B cell (primary cell): ENCODE data around the gene TBX1. TPM values are rescaled to one million over a fixed set of nuclear protein-coding genes. Genes with fewer than 3 reads are reported as not detected.

ENCODE experiments used
- ATAC-seq: fragments of 200-7000 bp; cut with Tn5 transposase; one replicate; pipeline ENCODE4 v1.10.0; 2021; ENCODE audit warnings: low read depth, mild to moderate bottlenecking, moderate number of reproducible peaks, moderate library complexity
- CTCF ChIA-PET: fragments of 350-600 bp; sonication (Branson Sonifier 250); formaldehyde crosslinking; loops from one replicate; lab custom pipeline; 2021; ENCODE audit warnings: antibody characterized with exemption, inconsistent platforms; lab: Charles Lee
- POLR2A ChIA-PET: fragments of 350-600 bp; sonication (Branson Sonifier 250); formaldehyde crosslinking; loops from one replicate; lab custom pipeline; 2021; ENCODE audit warnings: antibody characterized with exemption; lab: Charles Lee
- DNase-seq: peaks from one replicate; pipeline ENCODE4 v3.0.0; 2013
- H2AFZ ChIP-seq: 2 replicates; pipeline ENCODE4 v1.6.1; 2012; ENCODE audit warnings: mild to moderate bottlenecking, low read depth, low read length; ENCODE audit not compliant: insufficient read depth, poor library complexity, severe bottlenecking
- H3K27ac ChIP-seq, 2 donors: 1 replicate in 1 of 2; 2 replicates in 1 of 2; pipeline ENCODE4 v1.5.1; 2012 to 2013; ENCODE audit warnings: low read length in 2 of 2, mild to moderate bottlenecking in 2 of 2, moderate library complexity in 1 of 2
- H3K27me3 ChIP-seq, 4 experiments: fragments of 200-600 bp in 1 of 4; sonication (generic) in 1 of 4; replicated peaks in 1 of 4; 1 replicate in 2 of 4; 2 replicates in 2 of 4; pipeline versions ENCODE4 v1.6.1 to v1.7.0; 2013 to 2016; ENCODE audit warnings: low read length in 3 of 4, mild to moderate bottlenecking in 2 of 4, mixed read lengths in 1 of 4, moderate library complexity in 1 of 4; ENCODE audit not compliant: insufficient read depth in 4 of 4, control insufficient read depth in 3 of 4; ENCODE audit errors: control extremely low read depth in 1 of 4
- H3K36me3 ChIP-seq, 2 experiments: replicated peaks in 1 of 2; 1 replicate in 1 of 2; 2 replicates in 1 of 2; pipeline versions ENCODE4 v1.6.1 to v1.7.1; 2013; ENCODE audit warnings: low read length in 1 of 2; ENCODE audit not compliant: insufficient read depth in 2 of 2, control insufficient read depth in 1 of 2; ENCODE audit errors: control extremely low read depth in 1 of 2, extremely low read depth in 1 of 2
- H3K4me1 ChIP-seq, 2 donors: fragments of 200-600 bp in 1 of 2; sonication (generic) in 1 of 2; 1 replicate in 1 of 2; 2 replicates in 1 of 2; pipeline versions ENCODE4 v1.5.1 to v1.6.1; 2013 to 2017; ENCODE audit warnings: low read length in 2 of 2; ENCODE audit not compliant: control insufficient read depth in 2 of 2, insufficient read depth in 2 of 2
- H3K4me2 ChIP-seq: replicated peaks from 2 replicates; pipeline ENCODE3; 2012; ENCODE audit warnings: mild to moderate bottlenecking, low read depth, low read length; ENCODE audit not compliant: poor library complexity, severe bottlenecking
- H3K4me3 ChIP-seq, 5 experiments: fragments of 200-600 bp in 1 of 5; sonication (generic) in 1 of 5; 1 replicate in 3 of 5; 2 replicates in 2 of 5; pipeline versions ENCODE4 v1.5.1 to v1.7.0; 2011 to 2016; ENCODE audit warnings: low read length in 4 of 5, mild to moderate bottlenecking in 4 of 5, low read depth in 2 of 5, control low read depth in 1 of 5, moderate library complexity in 1 of 5; ENCODE audit not compliant: insufficient read depth in 1 of 5; ENCODE audit errors: control extremely low read depth in 1 of 5, extremely low read depth in 1 of 5
- H3K79me2 ChIP-seq: fragments of 200-600 bp; sonication (generic); one replicate; pipeline ENCODE4 v1.6.0; 2016; ENCODE audit warnings: low read length; ENCODE audit not compliant: control insufficient read depth, insufficient read depth
- H3K9ac ChIP-seq: fragments of 200-600 bp; sonication (generic); 2 replicates; pipeline ENCODE4 v1.6.1; 2017; ENCODE audit warnings: mild to moderate bottlenecking, low read length, moderate library complexity
- H3K9me3 ChIP-seq, 3 donors: one replicate each; pipeline versions ENCODE4 v1.6.1 to v1.7.1; 2013; ENCODE audit warnings: low read length in 2 of 3; ENCODE audit not compliant: control insufficient read depth in 2 of 3, insufficient read depth in 1 of 3; ENCODE audit errors: control extremely low read depth in 1 of 3
- H4K20me1 ChIP-seq: 2 replicates; pipeline ENCODE4 v1.6.0; 2012; ENCODE audit warnings: mild to moderate bottlenecking, low read length; ENCODE audit not compliant: insufficient read depth, control insufficient read depth, poor library complexity, severe bottlenecking
- H3K27ac Mint-ChIP-seq: one replicate; pipeline ENCODE4 v1.8.0; 2021; ENCODE audit warnings: mixed read lengths
- H3K27me3 Mint-ChIP-seq: one replicate; pipeline ENCODE4 v1.8.0; 2021; ENCODE audit warnings: mixed read lengths
- H3K4me1 Mint-ChIP-seq: one replicate; pipeline ENCODE4 v1.8.0; 2021; ENCODE audit warnings: mixed read lengths
- H3K4me3 Mint-ChIP-seq: one replicate; pipeline ENCODE4 v1.8.0; 2021; ENCODE audit warnings: mixed read lengths
- H3K9me3 Mint-ChIP-seq: one replicate; pipeline ENCODE4 v1.8.0; 2022; ENCODE audit warnings: mixed read lengths; ENCODE audit not compliant: insufficient read depth
- CTCF ChIP-seq: fragments of 200-600 bp; IDR thresholded peaks from one replicate; pipeline ENCODE4 v1.8.0; 2022; ENCODE audit warnings: antibody characterized with exemption, mild to moderate bottlenecking
- EZH2 ChIP-seq: IDR thresholded peaks from 2 replicates; pipeline ENCODE4 v1.6.1; 2012; ENCODE audit warnings: borderline replicate concordance, low read depth, mild to moderate bottlenecking, moderate library complexity, low read length; ENCODE audit not compliant: insufficient read depth, poor library complexity, severe bottlenecking
- WGBS: methylation state at CpG from one replicate; pipeline ENCODE4 v1.1.5; 2013; ENCODE audit warnings: missing lambda C conversion rate; ENCODE audit not compliant: insufficient coverage; 5-methylcytosine and 5-hydroxymethylcytosine counted together
- intact Hi-C: fragments of 100-400 bp; cut with micrococcal nuclease; formaldehyde crosslinking; loops from one replicate; pipeline ENCODE4 v1.10.0; 2022
- polyA plus RNA-seq: library from polyadenylated mRNA; depleted of rRNA; stranded (reverse); fragments of >200 nt; gene quantifications from 2 replicates; pipeline ENCODE4 v1.2.3, GENCODE V29; 2012
- total RNA-seq, 2 donors: library from RNA; stranded (reverse); fragments of 120-200 nt in 1 of 2; gene quantifications; 1 replicate in 1 of 2; 2 replicates in 1 of 2; pipeline versions ENCODE4 v1.2.3 to v1.2.4, GENCODE V29; 2013 to 2022

The TBX1 gene
- total and polyA plus RNA-seq, 2 donors (not counting 1 experiment from before 2014, with no cell fraction given): not detected

DNA sequence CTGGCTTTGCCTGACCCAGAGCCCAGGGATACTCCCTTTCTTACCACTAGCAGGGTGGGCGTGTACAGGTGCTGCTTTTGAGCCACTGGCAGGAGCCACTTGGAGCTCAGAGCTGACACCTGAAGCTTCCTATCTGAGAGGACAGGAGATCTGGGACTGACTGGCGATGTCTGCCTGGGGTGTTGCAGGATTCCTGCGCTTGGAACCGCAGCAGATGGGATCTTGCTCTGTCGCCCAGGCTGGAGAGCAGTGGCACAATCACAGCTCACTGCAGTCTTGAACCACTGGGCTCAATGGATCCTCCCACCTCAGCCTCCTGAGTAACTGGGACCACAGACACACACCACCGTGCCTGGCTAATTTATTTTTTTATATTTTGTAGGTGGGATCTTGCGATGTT, 19.5 kb upstream of the TBX1 start:
- no peaks in the 10 kb centered on the region for H3K79me2 ChIP-seq
- ChIA-PET POLR2A (no interaction called here), CTCF (interaction anchor here (0.8 to 1.4 kb wide), 2 partner anchors 10 to 11 kb away, joined by 3 read pairs; no protein-coding TSS in a partner anchor)
- H3K9ac ChIP-seq: no peak overlapping the region
- no peaks in the 10 kb centered on the region for H3K4me1 ChIP-seq
- WGBS: 94% methylated on average over 5 of the region's 7 CpGs
- no peaks in the 10 kb centered on the region for H3K9me3 ChIP-seq
- DNase-seq (no peak), ATAC-seq (no peak)
- intact Hi-C loops: no loop called here
- no peak overlapping the region for H3K4me2 ChIP-seq
- H4K20me1 ChIP-seq: no peaks in the 10 kb centered on the region
- no peak overlapping the region for H3K4me3 ChIP-seq
- Mint-ChIP-seq H3K9me3 (no peaks in the 10 kb centered on the region), H3K4me3 (no peak overlapping the region), H3K4me1 (no peaks in the 10 kb centered on the region), H3K27ac (no peak overlapping the region), H3K27me3 (no peaks in the 10 kb centered on the region)
- TF ChIP-seq CTCF (no peak), EZH2 (no peak)
- no peak overlapping the region for H3K27ac ChIP-seq
- no peaks in the 10 kb centered on the region for H3K36me3 ChIP-seq
- no peaks in the 10 kb centered on the region for H3K27me3 ChIP-seq
- H2AFZ ChIP-seq: no peak overlapping the region

- no peak overlapping the region for H3K4me3 Mint-ChIP-seq
- no peak for ATAC-seq
- CTCF ChIA-PET: interaction anchor here (1.3 to 1.4 kb wide), 3 partner anchors 9 to 12 kb away, joined by 3 read pairs; no protein-coding TSS in a partner anchor
Measured at GRCh38 chr22:19742160-19743066, 18.2 kb upstream of the TBX1 start.

More at GRCh38 chr22:19742160-19743066, 18.2 kb upstream of the TBX1 start:
- TF ChIP-seq EZH2 (no peak), CTCF (no peak)
- no peak overlapping the region for H3K27ac Mint-ChIP-seq
- Histone ChIP-seq H2AFZ (no peak overlapping the region), H3K9me3 (no peaks in the 10 kb centered on the region), H3K9ac (no peak overlapping the region), H3K27ac (no peak overlapping the region), H3K36me3 (no peaks in the 10 kb centered on the region), H3K4me3 (no peak overlapping the region), H3K79me2 (no peaks in the 10 kb centered on the region), H3K4me1 (no peaks in the 10 kb centered on the region), H4K20me1 (no peaks in the 10 kb centered on the region), H3K27me3 (no peaks in the 10 kb centered on the region), H3K4me2 (no peak overlapping the region)
- H3K4me1 Mint-ChIP-seq: no peaks in the 10 kb centered on the region
- H3K27me3 Mint-ChIP-seq: no peaks in the 10 kb centered on the region
- WGBS: 90% methylated on average over 20 of the region's 21 CpGs
- no peaks in the 10 kb centered on the region for H3K9me3 Mint-ChIP-seq
- intact Hi-C loops: no loop called here
- no peak for DNase-seq
- POLR2A ChIA-PET: no interaction called here
